Thyroid gland (tissue), 4 donors: Measurements from ENCODE around the gene LRIT2. TPM values are rescaled to one million over a fixed set of nuclear protein-coding genes. Genes with fewer than 3 reads are reported as not detected.

Experiments
- DNase-seq, 2 donors: peaks; one replicate each; pipeline ENCODE4 v3.0.0-alpha.2; 2019
- H3K27ac ChIP-seq, 3 donors: fragments of 200-600 bp; sonication (generic); 1 replicate in 2 of 3; 2 replicates in 1 of 3; pipeline ENCODE4 v1.5.1; 2016 to 2019; ENCODE audit warnings: mild to moderate bottlenecking in 1 of 3, moderate library complexity in 1 of 3
- H3K27me3 ChIP-seq: fragments of 200-600 bp; sonication (generic); one replicate; pipeline ENCODE4 v1.5.1; 2019
- H3K36me3 ChIP-seq, 2 donors: fragments of 200-600 bp; sonication (generic); one replicate each; pipeline ENCODE4 v1.5.1; 2016 to 2019
- H3K4me1 ChIP-seq, 2 donors: fragments of 200-600 bp; sonication (generic); one replicate each; pipeline ENCODE4 v1.5.1; 2017 to 2019
- H3K4me3 ChIP-seq, 3 donors: fragments of 200-600 bp; sonication (generic); replicated peaks in 1 of 3; 1 replicate in 2 of 3; 2 replicates in 1 of 3; pipeline ENCODE4 v1.5.1; 2016; ENCODE audit warnings: mild to moderate bottlenecking in 1 of 3
- H3K9me3 ChIP-seq: fragments of 200-600 bp; sonication (generic); one replicate; pipeline ENCODE4 v1.5.1; 2017
- POLR2A ChIP-seq, 2 donors: fragments of 450-650 bp; IDR thresholded peaks; one replicate each; pipeline ENCODE4 v1.6.1; 2017; ENCODE audit warnings: antibody characterized with exemption in 2 of 2, mild to moderate bottlenecking in 2 of 2, moderate library complexity in 1 of 2
- WGBS, 2 donors: methylation state at CpG; one replicate each; pipeline ENCODE4 v1.1.5; 2017; 5-methylcytosine and 5-hydroxymethylcytosine counted together
- intact Hi-C: fragments of 100-400 bp; cut with DNase I; formaldehyde crosslinking; loops from one replicate; pipeline ENCODE4 v1.15.1; 2023
- total RNA-seq, 4 donors: library from RNA; depleted of rRNA; stranded (reverse); fragments of >200 nt; gene quantifications; one replicate each; pipeline ENCODE4 v1.2.3, GENCODE V29; 2016
- TF ChIP-seq, protein P1 (sequence below), 6 experiments: fragments of 200-600 bp in 3 of 6; fragments of 450-650 bp in 3 of 6; sonication (generic) in 3 of 6; IDR thresholded peaks; one replicate each; pipeline ENCODE4 v1.5.1; 2016 to 2019; ENCODE audit warnings: antibody characterized with exemption in 6 of 6, mild to moderate bottlenecking in 2 of 6, inconsistent platforms in 1 of 6, moderate library complexity in 1 of 6

The LRIT2 gene
- total RNA-seq, 4 donors from 2014 or later = not detected

DNA sequence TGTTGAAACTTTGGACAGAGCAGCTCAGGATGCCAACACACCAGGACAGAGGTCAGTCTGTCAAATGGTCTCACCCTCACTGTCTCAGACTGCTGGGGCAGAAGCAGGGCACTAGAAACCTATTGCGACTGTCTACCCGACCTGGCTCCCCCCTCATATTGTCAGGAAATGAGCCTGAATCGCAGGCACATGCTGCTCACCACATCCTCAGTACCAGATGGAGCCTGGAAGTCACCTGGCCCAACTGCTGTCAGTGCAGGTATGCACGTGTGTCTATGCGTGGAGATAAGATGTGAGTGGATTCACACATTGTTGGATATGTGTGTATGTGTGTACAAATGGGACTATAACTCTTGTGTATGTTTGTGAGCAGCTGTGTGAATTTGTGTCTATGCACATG lies 34.2 kb downstream of the LRIT2 start:
- Histone ChIP-seq H3K4me3 (no peak overlapping the region), H3K27me3 (no peaks in the 10 kb centered on the region), H3K4me1 (peaks cover 3 to 15% of the 10 kb centered on the region in 2 donors), H3K27ac (no peak overlapping the region), H3K36me3 (no peaks in the 10 kb centered on the region), H3K9me3 (no peaks in the 10 kb centered on the region)
- intact Hi-C loops = no loop called here
- TF ChIP-seq POLR2A (IDR thresholded peaks at IDR 0.05) = no peak
- TF ChIP-seq, protein P1, sequence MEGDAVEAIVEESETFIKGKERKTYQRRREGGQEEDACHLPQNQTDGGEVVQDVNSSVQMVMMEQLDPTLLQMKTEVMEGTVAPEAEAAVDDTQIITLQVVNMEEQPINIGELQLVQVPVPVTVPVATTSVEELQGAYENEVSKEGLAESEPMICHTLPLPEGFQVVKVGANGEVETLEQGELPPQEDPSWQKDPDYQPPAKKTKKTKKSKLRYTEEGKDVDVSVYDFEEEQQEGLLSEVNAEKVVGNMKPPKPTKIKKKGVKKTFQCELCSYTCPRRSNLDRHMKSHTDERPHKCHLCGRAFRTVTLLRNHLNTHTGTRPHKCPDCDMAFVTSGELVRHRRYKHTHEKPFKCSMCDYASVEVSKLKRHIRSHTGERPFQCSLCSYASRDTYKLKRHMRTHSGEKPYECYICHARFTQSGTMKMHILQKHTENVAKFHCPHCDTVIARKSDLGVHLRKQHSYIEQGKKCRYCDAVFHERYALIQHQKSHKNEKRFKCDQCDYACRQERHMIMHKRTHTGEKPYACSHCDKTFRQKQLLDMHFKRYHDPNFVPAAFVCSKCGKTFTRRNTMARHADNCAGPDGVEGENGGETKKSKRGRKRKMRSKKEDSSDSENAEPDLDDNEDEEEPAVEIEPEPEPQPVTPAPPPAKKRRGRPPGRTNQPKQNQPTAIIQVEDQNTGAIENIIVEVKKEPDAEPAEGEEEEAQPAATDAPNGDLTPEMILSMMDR (IDR thresholded peaks at IDR 0.05) = no peak
- DNase-seq = no peak
- WGBS, 2 donors = 77 to 86% methylated on average over 5 of the region's 5 CpGs

DNA sequence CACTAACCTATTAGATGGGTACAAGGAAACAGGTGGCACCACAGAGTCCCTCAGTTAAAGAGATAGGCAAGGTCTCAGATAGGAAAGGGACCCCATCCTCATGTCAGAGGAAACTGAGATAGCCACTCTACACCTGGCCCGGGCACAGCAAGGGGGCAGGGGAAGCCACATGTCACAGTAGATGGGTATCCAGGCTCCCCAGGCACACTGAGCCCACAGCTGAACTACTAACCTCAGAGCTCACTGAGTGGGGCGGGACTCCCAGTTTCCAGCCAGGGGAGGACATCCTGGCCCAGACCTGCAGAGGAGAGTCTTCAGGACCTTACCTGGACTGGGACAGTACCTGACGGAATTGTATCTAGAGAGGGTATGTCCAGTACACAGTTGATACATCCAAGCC lies 34.7 kb downstream of the LRIT2 start:
- Histone ChIP-seq H3K27ac (no peak overlapping the region), H3K27me3 (no peaks in the 10 kb centered on the region), H3K4me1 (peaks cover 3 to 15% of the 10 kb centered on the region in 2 donors), H3K9me3 (no peaks in the 10 kb centered on the region), H3K36me3 (no peaks in the 10 kb centered on the region), H3K4me3 (no peak overlapping the region)
- no peak for TF ChIP-seq POLR2A (IDR thresholded peaks at IDR 0.05)
- TF ChIP-seq, protein P1 (IDR thresholded peaks at IDR 0.05) = no peak
- 83 to 87% methylated on average over 2 to 3 of the region's 3 CpGs for WGBS, 2 donors
- DNase-seq = no peak
- intact Hi-C loops = no loop called here

GRCh38 chr10:84188815-84189214 lies 36.5 kb downstream of the LRIT2 start:
- intact Hi-C loops = no loop called here
- no peaks in the 10 kb centered on the region for H3K36me3 ChIP-seq
- no peak overlapping the region for H3K27ac ChIP-seq
- TF ChIP-seq, protein P1 (IDR thresholded peaks at IDR 0.05) = no peak
- no peak for TF ChIP-seq POLR2A (IDR thresholded peaks at IDR 0.05)
- H3K4me3 ChIP-seq = no peak overlapping the region
- no peak for DNase-seq
- H3K9me3 ChIP-seq = no peaks in the 10 kb centered on the region
- H3K4me1 ChIP-seq = no peaks in the 10 kb centered on the region
- WGBS, 2 donors = 85 to 100% methylated on average over 2 to 3 of the region's 3 CpGs
- no peaks in the 10 kb centered on the region for H3K27me3 ChIP-seq

GRCh38 chr10:84185526-84186175 lies 39.7 kb downstream of the LRIT2 start:
- Histone ChIP-seq H3K36me3 (no peaks in the 10 kb centered on the region), H3K9me3 (no peaks in the 10 kb centered on the region), H3K4me3 (no peak overlapping the region), H3K4me1 (no peaks in the 10 kb centered on the region), H3K27ac (no peak overlapping the region), H3K27me3 (no peaks in the 10 kb centered on the region)
- DNase-seq = no peak
- WGBS, 2 donors = 48 to 62% methylated on average over 11 of the region's 11 CpGs
- intact Hi-C loops = no loop called here
- TF ChIP-seq POLR2A (IDR thresholded peaks at IDR 0.05) = no peak
- TF ChIP-seq, protein P1 (IDR thresholded peaks at IDR 0.05) = no peak

DNA sequence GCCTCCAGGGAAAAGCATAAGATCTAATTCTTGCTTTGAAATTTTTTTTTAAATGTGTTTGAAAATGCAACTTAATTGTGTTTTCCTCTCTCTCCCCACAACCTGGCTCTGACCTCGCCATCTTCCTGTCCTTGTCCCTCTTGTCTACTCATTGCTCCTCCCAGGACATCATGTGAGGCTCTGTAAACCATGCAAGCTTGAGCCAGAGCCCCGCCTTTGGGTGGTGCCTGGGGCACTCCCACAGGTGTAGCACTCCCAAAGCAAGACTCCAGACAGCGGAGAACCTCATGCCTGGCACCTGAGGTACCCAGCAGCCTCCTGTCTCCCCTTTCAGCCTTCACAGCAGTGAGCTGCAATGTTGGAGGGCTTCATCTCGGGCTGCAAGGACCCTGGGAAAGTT lies 40.8 kb downstream of the LRIT2 start:
- no peak for DNase-seq
- no peak for TF ChIP-seq POLR2A (IDR thresholded peaks at IDR 0.05)
- TF ChIP-seq, protein P1 (IDR thresholded peaks at IDR 0.05) = no peak
- Histone ChIP-seq H3K4me3 (no peak overlapping the region), H3K36me3 (no peaks in the 10 kb centered on the region), H3K27me3 (no peaks in the 10 kb centered on the region), H3K9me3 (no peaks in the 10 kb centered on the region), H3K4me1 (peaks cover 1 to 2% of the 10 kb centered on the region in 2 donors), H3K27ac (no peak overlapping the region)
- 81 to 90% methylated on average over 4 of the region's 4 CpGs for WGBS, 2 donors
- intact Hi-C loops = no loop called here
